ENCODE results near the gene TXLNG.

The TXLNG gene

GRCh38 chrX:16874458-16875095 is 88.3 kb downstream of the TXLNG start:
- H3K9me3 ChIP-seq (ENCODE audit: control insufficient read depth, insufficient read depth, low read depth, low read length) = no peaks in the 10 kb centered on the region
- no peak overlapping the region for H3K27ac ChIP-seq (ENCODE audit: extremely low read depth, low read depth, low read length)
- ChIA-PET CTCF (interaction anchor here (0.6 to 5.8 kb wide), 6 partner anchors 9 to 209 kb away, joined by 4 to 59 read pairs (median 6); no protein-coding TSS in a partner anchor), POLR2A (no interaction called here)
- no peaks in the 10 kb centered on the region for H3K4me1 ChIP-seq (ENCODE audit: control insufficient read depth, insufficient read depth, low read length)
- H3K4me3 ChIP-seq (ENCODE audit: low read depth, low read length) = no peak overlapping the region
- no peaks in the 10 kb centered on the region for H3K36me3 ChIP-seq (ENCODE audit: control insufficient read depth in 2 of 2, insufficient read depth in 1 of 2, low read length in 2 of 2)
- no peak for TF ChIP-seq GLI2 (tag by site-specific recombination; IDR thresholded peaks at IDR 0.05; ENCODE audit: borderline replicate concordance, low read depth)
- TF ChIP-seq ZBTB17 (tag by site-specific recombination; IDR thresholded peaks at IDR 0.05) = no peak
- no peak for TF ChIP-seq ZNF600 (tag by site-specific recombination; IDR thresholded peaks at IDR 0.05)
- no peak for TF ChIP-seq ZNF324 (tag by site-specific recombination; IDR thresholded peaks at IDR 0.05)
- no peak for TF ChIP-seq KLF10 (tag by site-specific recombination; IDR thresholded peaks at IDR 0.05)
- TF ChIP-seq ZBTB21 (tag by site-specific recombination; IDR thresholded peaks at IDR 0.05) = no peak
- no peak for TF ChIP-seq SP7 (tag by site-specific recombination; IDR thresholded peaks at IDR 0.05)

- Histone ChIP-seq H3K36me3 (ENCODE audit: control insufficient read depth in 2 of 2, insufficient read depth in 1 of 2, low read length in 2 of 2) (no peaks in the 10 kb centered on the region), H3K4me3 (ENCODE audit: low read depth, low read length) (no peak overlapping the region), H3K27ac (ENCODE audit: extremely low read depth, low read depth, low read length) (no peak overlapping the region), H3K4me1 (ENCODE audit: control insufficient read depth, insufficient read depth, low read length) (no peaks in the 10 kb centered on the region), H3K9me3 (ENCODE audit: control insufficient read depth, insufficient read depth, low read depth, low read length) (no peaks in the 10 kb centered on the region)
- CTCF ChIA-PET = interaction anchor here (1.6 kb wide), 1 partner anchor 170 kb away, joined by 6 read pairs; no protein-coding TSS in a partner anchor
- POLR2A ChIA-PET = no interaction called here
- TF ChIP-seq ZNF518A (tag by site-specific recombination; conservative IDR thresholded peaks at IDR 0.05; ENCODE audit: low read depth) (no peak), SP7 (tag by site-specific recombination; IDR thresholded peaks at IDR 0.05) (no peak), ZBTB49 (tag by site-specific recombination; IDR thresholded peaks at IDR 0.05; ENCODE audit: low read depth) (no peak), ZEB2 (tag by site-specific recombination; IDR thresholded peaks at IDR 0.05) (no peak), GFI1B (tag by site-specific recombination; IDR thresholded peaks at IDR 0.05) (no peak), ZNF768 (tag by site-specific recombination; IDR thresholded peaks at IDR 0.05) (no peak), ZNF311 (tag by site-specific recombination; IDR thresholded peaks at IDR 0.05; ENCODE audit: borderline replicate concordance) (no peak), ZNF513 (tag by site-specific recombination; IDR thresholded peaks at IDR 0.05) (no peak), ZNF830 (tag by site-specific recombination; IDR thresholded peaks at IDR 0.05; ENCODE audit: low read depth) (no peak), GLI4 (tag by site-specific recombination; IDR thresholded peaks at IDR 0.05) (no peak), ZNF629 (tag by site-specific recombination; IDR thresholded peaks at IDR 0.05) (no peak), ZNF354C (tag by site-specific recombination; IDR thresholded peaks at IDR 0.05; ENCODE audit: borderline replicate concordance, low read depth) (no peak), ZNF266 (tag by site-specific recombination; IDR thresholded peaks at IDR 0.05; ENCODE audit: low read depth) (no peak)
These were observed 90.4 kb downstream of the TXLNG start for GRCh38 chrX:16876696-16877095.
